ENCODE results near the gene LMO1. TPM values are rescaled to one million over a fixed set of nuclear protein-coding genes. Genes with fewer than 3 reads are reported as not detected.

Gene LMO1
- total and polyA plus RNA-seq, 4 donors, result not detected

DNA sequence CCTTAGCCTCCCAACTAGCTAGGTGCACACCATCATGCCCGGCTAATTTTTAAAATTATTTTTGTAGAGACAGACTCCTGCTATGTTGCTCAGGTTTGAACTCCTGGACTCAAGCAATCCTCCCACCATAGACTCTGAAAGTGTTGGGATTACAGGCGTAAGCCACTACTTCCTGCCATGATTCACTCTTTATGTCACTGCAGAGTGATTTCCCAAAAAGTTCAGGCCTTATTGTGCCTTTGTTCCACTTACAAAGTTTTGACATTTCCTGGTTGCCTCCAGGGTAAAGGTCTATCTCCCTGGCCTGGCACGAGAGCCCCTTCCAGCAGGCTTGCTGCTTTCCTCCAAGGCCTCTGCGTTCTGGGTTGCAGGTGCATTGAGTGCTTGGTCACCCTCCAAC is 50.3 kb downstream of the LMO1 start:
- Histone ChIP-seq H3K9ac (ENCODE audit: low read depth in 1 of 2, low read length in 2 of 2) (no peak overlapping the region), H3K27me3 (ENCODE audit: control insufficient read depth in 4 of 4, insufficient read depth in 4 of 4, low read length in 3 of 4) (no peaks in the 10 kb centered on the region), H3K4me1 (ENCODE audit: control insufficient read depth in 4 of 4, insufficient read depth in 4 of 4, low read length in 3 of 4) (no peaks in the 10 kb centered on the region), H3K27ac (ENCODE audit: low read depth in 1 of 2, low read length in 2 of 2) (no peak overlapping the region), H3K36me3 (ENCODE audit: control insufficient read depth in 4 of 4, insufficient read depth in 3 of 4, low read depth in 1 of 4, low read length in 3 of 4) (no peaks in the 10 kb centered on the region), H3K9me3 (ENCODE audit: control insufficient read depth in 4 of 4, low read length in 3 of 4) (peaks cover 0 to 1% (median 0%) of the 10 kb centered on the region in 4 donors), H3K4me3 (ENCODE audit: low read depth in 1 of 3, low read length in 3 of 3) (no peak overlapping the region)
- TF ChIP-seq FOXA1 (IDR thresholded peaks at IDR 0.05) (no peak), RAD21 (IDR thresholded peaks at IDR 0.05) (no peak), FOXA2 (IDR thresholded peaks at IDR 0.05) (no peak), YY1 (IDR thresholded peaks at IDR 0.05) (no peak), HNF4A (conservative IDR thresholded peaks at IDR 0.05) (no peak)
- no peak for DNase-seq (ENCODE audit: low spot score)
- 72% methylated on average over 4 of the region's 4 CpGs for whole genome bisulfite sequencing

DNA sequence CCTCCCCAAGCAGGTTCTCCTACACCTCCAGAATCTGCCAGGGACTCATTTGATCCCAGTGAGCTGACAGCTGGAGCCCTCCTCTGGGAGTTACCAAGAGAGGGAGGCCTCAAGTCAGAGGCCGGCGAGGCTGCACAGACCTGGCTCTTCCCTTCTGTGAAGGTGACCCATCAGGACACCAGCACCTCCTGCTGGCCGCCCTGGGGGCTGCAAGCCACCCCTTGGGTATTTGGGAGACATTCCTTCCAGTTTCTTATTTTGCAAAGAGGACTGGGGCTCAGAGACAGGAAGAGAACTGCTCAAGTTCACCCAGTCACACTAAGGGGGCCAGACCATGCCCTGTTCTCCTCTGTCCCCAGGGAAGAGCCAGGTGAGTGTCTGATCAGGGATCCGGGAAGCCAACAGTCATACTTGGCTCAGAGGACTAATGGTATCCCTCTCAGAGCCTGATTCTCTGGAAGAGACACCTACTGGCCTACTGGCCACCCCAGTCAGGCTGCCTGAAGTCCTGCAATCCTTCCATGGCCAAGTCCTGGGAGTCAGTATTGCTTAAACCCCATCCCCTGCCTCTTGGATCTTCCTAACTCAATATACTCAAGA is 54.4 kb downstream of the LMO1 start:
- H3K27ac ChIP-seq (ENCODE audit: low read depth in 1 of 2, low read length in 2 of 2), result no peak overlapping the region
- no peaks in the 10 kb centered on the region for H3K27me3 ChIP-seq (ENCODE audit: control insufficient read depth in 4 of 4, insufficient read depth in 4 of 4, low read length in 3 of 4)
- peaks cover 0 to 6% (median 0%) of the 10 kb centered on the region in 4 donors for H3K4me1 ChIP-seq (ENCODE audit: control insufficient read depth in 4 of 4, insufficient read depth in 4 of 4, low read length in 3 of 4)
- no peak overlapping the region for H3K4me3 ChIP-seq (ENCODE audit: low read depth in 1 of 3, low read length in 3 of 3)
- H3K36me3 ChIP-seq (ENCODE audit: control insufficient read depth in 4 of 4, insufficient read depth in 3 of 4, low read depth in 1 of 4, low read length in 3 of 4), result no peaks in the 10 kb centered on the region
- TF ChIP-seq CTCF (IDR thresholded peaks at IDR 0.05; ENCODE audit: low read depth, low read length, missing input control), result peak; percentile 32
- peak; percentile 32 to 51 for TF ChIP-seq RAD21 (IDR thresholded peaks at IDR 0.05)
- TF ChIP-seq GABPA (IDR thresholded peaks at IDR 0.05 in 1 of 2, conservative IDR thresholded peaks at IDR 0.05 in 1 of 2), result no peak
- DNase-seq (ENCODE audit: low spot score), result peak; percentile 83
- 52% methylated on average over 4 of the region's 4 CpGs for WGBS
- no peaks in the 10 kb centered on the region for H3K9me3 ChIP-seq (ENCODE audit: control insufficient read depth in 4 of 4, low read length in 3 of 4)
- H3K9ac ChIP-seq (ENCODE audit: low read depth in 1 of 2, low read length in 2 of 2), result no peak overlapping the region

DNA sequence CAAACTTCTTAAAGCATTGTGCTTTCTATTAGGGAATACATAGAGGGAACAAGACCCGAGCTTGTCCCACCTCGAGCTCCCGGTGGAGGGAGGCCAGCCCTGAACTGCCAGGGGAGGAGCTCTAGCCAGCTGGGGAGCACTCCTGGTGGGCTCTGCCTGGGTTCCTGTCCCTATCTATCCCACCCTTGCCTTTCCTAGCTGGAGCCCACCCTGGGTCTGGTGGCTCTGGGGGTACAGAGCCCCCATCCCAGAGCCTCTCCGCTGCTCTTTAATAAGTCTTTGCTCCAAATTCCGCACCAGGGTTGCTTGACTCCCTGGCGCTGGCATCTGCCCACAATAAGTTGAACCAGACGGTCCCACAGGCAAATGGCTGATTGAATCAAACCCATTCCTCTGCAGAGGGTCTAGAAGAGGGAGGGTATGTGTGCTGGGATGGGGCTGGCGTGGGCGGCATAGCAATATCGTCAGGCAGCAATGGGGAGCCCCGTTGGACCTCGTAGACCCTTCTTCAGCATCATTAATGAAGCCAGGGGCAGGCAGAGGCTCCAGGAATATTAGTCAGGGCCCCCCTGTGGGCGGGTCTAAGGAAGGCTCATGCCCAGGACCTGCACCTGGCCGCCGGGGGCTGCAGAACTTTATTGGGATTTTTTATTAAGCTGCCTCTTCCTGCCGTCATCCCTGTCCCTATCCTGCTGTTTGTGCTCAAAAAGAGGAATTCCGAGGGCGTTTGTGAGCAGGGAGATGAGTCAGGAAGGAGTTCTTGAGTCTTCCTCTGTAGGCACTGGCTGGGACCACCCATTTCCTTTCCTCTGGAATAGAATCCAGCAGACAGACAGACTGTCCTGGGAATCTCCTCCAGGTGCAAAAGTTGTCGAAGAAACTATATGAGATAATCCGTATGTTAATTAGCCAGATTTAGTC is 56.3 kb downstream of the LMO1 start:
- 46% methylated on average over 20 of the region's 20 CpGs for WGBS
- Histone ChIP-seq H3K4me3 (ENCODE audit: low read depth in 1 of 3, low read length in 3 of 3) (no peak overlapping the region), H3K9me3 (ENCODE audit: control insufficient read depth in 4 of 4, low read length in 3 of 4) (no peaks in the 10 kb centered on the region), H3K9ac (ENCODE audit: low read depth in 1 of 2, low read length in 2 of 2) (no peak overlapping the region), H3K27ac (ENCODE audit: low read depth in 1 of 2, low read length in 2 of 2) (no peak overlapping the region), H3K36me3 (ENCODE audit: control insufficient read depth in 4 of 4, insufficient read depth in 3 of 4, low read depth in 1 of 4, low read length in 3 of 4) (no peaks in the 10 kb centered on the region), H3K4me1 (ENCODE audit: control insufficient read depth in 4 of 4, insufficient read depth in 4 of 4, low read length in 3 of 4) (peaks cover 0 to 6% (median 0%) of the 10 kb centered on the region in 4 donors), H3K27me3 (ENCODE audit: control insufficient read depth in 4 of 4, insufficient read depth in 4 of 4, low read length in 3 of 4) (no peaks in the 10 kb centered on the region)
- DNase-seq (ENCODE audit: low spot score), result no peak
- TF ChIP-seq GABPA (IDR thresholded peaks at IDR 0.05 in 1 of 2, conservative IDR thresholded peaks at IDR 0.05 in 1 of 2), result no peak
- TF ChIP-seq RXRA (IDR thresholded peaks at IDR 0.05), result no peak
- no peak for TF ChIP-seq EGR1 (IDR thresholded peaks at IDR 0.05; ENCODE audit: low read depth in 2 of 2)
- TF ChIP-seq, protein P1, sequence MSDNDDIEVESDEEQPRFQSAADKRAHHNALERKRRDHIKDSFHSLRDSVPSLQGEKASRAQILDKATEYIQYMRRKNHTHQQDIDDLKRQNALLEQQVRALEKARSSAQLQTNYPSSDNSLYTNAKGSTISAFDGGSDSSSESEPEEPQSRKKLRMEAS (IDR thresholded peaks at IDR 0.05), result no peak
- TF ChIP-seq TAF1 (conservative IDR thresholded peaks at IDR 0.05), result no peak
- TF ChIP-seq CTCF (IDR thresholded peaks at IDR 0.05; ENCODE audit: low read depth, low read length, missing input control), result no peak
